Putamen (tissue), 1 donor: Measurements from ENCODE around the gene CLMN.

ENCODE experiments used
- DNase-seq: peaks from one replicate; pipeline ENCODE4 v3.0.0-alpha.2; 2016; ENCODE audit warnings: low spot score

Gene CLMN

DNA sequence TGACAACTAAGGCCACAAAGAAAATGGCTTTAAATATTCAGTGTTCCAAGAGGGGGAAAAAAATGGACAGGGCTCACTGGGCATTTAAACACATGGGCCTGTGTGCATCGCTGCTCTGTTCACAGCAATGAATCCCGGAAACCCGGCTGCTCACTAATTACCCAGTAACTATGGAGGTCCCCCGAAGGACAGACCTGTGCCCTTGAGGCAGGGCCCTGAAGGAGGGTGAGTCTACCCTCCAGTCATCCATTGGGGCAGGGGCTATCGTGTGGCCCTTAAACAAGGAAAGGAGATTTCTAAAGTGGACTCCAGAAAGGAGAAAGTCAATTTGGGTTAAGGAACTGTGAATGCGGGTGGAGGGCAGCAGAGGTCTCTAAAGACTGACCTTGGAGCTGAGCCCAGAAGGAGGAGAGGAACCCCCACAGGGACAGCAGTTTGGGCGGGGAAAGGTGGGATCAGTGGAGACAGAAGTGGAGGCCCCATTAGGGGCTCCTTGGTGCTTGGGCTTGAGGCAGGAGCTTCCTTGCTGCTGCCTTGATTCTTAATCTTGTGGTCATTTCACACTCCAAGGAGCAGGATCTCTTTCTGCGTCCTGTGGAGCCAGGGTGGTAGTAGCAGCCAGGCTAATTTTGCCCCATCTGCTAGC is 1.4 kb upstream of the CLMN start:
- DNase-seq, result no peak

GRCh38 chr14:95320078-95320895 is 579 bp upstream of the CLMN start:
- no peak for DNase-seq

DNA sequence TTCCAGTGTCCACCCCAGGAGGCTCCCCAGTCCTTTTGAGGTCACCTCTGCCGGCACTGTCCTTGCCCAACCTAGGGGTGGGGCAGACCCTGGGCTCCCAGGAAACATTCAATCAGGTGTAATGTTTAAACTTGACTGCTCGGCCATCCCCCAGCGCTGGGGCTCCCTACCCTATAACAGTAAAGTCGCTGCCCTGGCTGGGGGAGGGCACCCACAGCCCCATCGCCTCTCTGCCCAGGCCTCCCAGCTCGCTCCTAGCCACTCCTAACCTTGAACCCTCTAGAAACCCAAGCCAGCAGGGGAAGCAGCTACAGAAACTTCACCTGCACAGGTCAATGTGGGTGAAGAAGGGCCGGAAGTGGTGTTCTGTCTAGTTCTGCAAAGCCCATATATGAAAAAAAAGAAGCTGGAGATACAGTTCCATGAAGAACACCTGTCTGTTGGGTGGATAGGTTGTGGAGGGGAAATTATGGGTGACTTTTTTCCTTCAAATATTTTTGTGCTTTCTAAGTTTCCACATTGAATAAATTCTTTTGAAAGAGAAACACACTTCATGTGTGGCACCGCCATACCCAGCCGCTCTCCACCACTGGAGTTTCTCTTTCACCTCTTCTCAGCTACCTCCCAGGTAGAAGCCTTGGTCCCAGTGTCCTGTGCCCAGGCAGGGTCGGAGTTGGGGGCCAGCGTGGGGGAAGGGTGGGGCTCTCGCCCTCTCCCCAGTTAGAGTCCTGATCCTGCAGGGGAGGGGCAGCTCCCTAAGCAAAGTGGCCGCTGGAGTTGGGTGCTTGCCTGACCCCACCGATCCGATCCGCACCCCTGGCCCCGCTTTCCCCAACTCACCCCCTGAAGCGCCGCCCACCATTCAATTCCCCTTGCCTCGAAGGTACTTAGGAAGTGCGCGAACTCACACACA is 1.1 kb downstream of the CLMN start:
- no peak for DNase-seq

- no peak for DNase-seq
These were observed 1.8 kb downstream of the CLMN start for GRCh38 chr14:95317817-95318343.

DNA sequence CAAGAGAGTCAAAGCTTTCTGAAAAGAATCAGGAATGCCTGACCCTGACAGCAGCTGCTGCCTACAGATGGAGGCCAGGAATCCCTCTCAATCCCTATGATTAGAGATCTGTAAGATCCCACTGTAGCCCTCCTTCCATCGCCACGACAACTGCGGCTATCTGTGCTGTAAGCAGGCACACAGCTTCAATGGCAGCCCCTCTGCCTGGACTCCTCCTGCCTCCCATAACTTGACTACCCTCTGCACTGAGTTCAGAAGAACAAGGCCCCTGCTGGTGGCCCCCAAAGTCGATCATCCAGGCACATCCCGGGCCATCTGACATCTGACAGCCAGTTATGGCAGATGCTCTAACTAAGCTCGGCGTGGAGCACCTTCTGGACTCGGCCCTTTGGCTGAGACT is 2.9 kb downstream of the CLMN start:
- DNase-seq, result no peak

- no peak for DNase-seq
These were observed 4.1 kb downstream of the CLMN start for GRCh38 chr14:95315579-95315978.

DNA sequence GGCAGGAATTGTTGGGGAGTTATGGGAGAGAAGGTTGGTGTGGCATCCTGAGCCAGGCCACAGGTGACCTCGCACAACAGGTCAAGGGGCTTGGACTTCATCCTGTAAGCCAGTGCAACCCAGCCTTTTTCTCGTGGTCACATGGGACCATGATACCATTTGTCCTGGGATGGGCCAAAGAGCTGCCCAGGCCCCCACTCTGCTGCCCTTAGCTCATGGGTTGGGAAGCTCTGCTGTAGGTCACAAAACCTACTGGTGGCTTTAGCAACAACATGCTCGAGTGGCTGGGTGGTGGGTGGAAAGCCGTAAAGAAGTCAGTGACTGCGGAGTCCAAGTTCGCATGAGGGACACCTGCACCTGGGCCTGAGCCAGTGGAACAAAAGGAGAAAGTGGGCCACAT is 4.6 kb downstream of the CLMN start:
- no peak for DNase-seq

DNA sequence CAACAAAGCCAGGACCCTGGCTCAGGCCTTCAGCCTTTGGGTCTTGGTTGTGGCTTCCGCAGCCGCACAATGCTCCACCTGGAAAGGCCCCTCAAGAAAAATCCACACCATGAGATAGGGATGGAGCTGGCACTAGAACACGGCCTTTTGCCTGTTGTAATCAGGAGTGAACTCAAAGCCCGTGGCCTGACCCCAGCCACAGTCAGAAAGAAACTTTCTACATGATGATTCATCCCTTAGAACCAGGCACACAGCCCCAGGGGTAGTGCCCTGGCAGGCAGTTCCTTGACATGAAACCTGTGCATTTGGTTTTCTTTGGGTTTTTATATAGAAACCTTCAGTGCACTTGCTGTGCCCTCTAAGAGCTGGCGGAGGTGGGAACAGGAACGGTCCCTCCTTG is 5.1 kb downstream of the CLMN start:
- DNase-seq, result no peak

DNA sequence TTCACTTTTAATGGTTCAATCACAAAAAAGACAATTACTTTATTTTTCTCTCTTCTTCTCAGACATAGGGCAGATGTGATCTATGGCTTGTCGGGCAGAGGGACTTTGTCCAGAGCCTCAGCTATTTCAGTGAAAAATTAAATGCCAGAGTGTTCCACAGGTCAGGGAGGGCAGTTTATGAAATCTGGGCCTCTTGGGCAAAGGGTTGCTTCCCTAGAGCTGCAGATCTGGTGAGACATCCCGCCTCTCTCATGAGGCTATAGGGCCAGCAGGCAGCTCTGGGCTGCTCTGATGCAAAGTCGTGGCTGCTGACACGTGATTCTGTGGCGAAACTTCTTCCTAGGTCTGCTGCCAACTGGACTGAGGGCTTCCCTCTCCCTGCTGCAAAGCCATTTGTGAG is 6.0 kb downstream of the CLMN start:
- DNase-seq, result peak; percentile 80

GRCh38 chr14:95313190-95313589 is 6.5 kb downstream of the CLMN start:
- DNase-seq, result no peak

GRCh38 chr14:95312311-95312710 is 7.4 kb downstream of the CLMN start:
- no peak for DNase-seq

- DNase-seq, result no peak
These were observed 8.0 kb downstream of the CLMN start for GRCh38 chr14:95311752-95312151.

- DNase-seq, result no peak
These were observed 8.9 kb downstream of the CLMN start for GRCh38 chr14:95310635-95311380.

DNA sequence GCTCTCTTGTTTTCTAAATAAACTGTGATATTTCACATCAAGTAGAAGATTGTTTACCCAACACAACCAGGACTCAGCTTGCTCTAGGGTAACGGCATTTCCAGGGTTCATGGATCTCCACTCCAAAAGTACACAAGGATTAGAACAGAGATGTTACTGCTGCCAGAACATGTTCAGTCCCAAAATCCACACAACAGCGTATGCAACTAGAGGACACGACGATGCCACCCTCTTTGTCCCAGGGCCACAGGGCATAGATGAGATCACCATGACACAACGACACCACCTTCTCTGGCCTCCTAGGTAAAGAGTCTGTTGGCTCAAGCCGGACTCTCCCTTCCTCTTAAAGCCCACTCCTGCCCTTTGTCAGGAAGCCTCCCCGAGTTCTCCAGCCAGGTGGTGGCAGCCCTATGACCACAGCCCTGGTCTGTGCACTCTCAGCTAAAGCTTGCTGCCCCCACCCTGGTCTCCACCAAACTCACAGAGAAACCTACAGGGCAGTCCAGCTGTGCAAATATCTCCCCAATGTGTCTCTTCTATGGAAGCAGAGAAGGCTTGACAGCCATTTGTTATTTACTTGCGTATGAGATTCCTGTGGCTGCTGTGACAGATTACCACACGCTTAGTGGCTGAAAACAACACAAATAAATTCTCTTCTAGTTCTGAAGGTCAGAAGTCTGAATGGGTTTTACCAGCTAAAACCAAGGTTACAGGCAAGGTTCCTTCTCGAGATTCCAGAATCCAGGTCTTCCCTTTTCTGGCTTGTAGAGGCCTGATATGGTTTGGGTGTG is 10.3 kb downstream of the CLMN start:
- DNase-seq, result no peak

- DNase-seq, result no peak
These were observed 11.6 kb downstream of the CLMN start for GRCh38 chr14:95308073-95308472.

GRCh38 chr14:95307402-95308041 is 12.2 kb downstream of the CLMN start:
- no peak for DNase-seq

DNA sequence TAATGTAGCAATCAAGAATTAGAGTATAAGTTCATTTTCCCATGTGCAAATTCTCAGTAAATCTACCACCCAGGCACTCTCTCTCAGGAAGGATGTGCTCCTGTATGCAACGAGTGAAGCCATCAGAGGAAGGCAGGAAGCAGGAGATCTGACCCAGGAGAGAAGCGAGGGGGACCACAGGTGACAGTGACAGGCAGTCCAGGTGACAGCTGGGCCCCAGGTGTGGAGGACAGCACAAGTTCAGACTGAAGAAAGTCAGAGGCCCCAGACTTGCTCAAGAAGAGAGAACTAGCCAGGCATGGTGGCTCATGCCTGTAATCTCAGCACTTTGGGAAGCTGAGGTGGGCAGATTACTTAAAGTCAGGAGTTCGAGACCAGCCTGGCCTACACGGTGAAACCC is 13.8 kb downstream of the CLMN start:
- no peak for DNase-seq

DNA sequence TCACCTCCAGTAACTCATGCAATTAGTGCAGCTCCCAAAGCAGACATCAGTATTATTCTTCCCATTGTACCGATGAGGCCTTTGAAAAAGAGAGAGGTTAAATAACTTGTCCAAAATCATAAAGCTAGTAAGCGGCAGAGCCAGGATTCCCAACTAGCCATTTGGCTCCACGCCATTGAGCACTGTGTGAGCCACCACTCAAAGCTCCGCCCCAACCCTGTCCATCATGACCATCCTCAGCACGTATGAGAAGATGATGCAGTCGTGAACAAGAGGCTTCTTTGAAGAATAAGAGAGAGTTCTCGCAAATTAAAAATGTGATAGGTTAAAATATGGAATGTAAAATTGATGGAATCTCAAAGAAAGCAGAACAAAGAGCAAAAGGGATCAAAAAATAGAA is 14.6 kb downstream of the CLMN start:
- peak; percentile 66 for DNase-seq

DNA sequence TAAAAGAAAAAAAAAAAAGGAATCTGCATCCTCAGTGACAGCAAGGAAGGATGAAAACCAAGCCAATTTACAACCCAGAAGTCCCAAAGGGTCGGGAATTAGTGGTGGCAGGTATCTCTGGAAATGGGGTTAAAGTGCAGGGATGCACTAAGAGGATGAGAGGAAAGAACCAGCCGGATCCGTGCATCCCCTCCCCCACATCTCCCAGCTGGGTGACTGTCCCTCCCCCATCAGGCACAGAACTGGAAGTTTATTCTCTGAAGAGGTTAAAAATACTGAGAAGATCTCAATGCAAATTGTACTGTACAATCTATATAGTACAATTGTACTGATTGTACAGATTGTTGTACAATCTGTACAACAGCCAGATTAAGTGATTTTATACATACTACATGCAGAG is 15.4 kb downstream of the CLMN start:
- DNase-seq, result no peak

- DNase-seq, result peak; percentile 78
These were observed 16.2 kb downstream of the CLMN start for GRCh38 chr14:95303552-95303951.
